Measurements from ENCODE around the gene IL33. TPM values are rescaled to one million over a fixed set of nuclear protein-coding genes. Genes with fewer than 3 reads are reported as not detected.
A peak's percentile ranks its signal among the peaks of the same experiment; 100 is the strongest.

The IL33 gene
- polyA plus RNA-seq, 1 experiment = not detected

DNA sequence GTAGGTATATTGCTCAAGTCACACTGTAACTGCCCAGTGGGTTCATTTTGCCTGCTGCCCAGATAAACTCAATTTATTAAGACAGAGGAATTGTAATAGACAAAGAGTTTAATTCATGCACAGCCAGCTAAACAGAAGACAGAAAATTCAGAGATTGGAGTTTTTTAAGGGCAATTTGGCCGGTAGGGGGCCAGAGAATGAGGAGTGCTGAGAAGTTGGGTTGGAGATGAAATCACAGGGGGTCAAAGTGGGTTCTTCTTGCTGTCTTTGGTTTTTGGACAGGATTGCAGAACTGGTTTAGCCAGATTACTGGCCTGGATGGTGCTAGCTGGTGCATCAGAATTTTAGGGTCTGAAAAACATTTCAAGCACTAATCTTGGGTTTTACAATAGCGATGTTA is 20.7 kb upstream of the IL33 start:
- H3K36me3 ChIP-seq (ENCODE audit: control insufficient read depth, insufficient read depth, low read length) = no peaks in the 10 kb centered on the region
- H3K27me3 ChIP-seq (ENCODE audit: control insufficient read depth, insufficient read depth, low read length) = no peaks in the 10 kb centered on the region
- H3K4me3 ChIP-seq (ENCODE audit: low read depth, low read length) = no peak overlapping the region
- TF ChIP-seq, protein P1, sequence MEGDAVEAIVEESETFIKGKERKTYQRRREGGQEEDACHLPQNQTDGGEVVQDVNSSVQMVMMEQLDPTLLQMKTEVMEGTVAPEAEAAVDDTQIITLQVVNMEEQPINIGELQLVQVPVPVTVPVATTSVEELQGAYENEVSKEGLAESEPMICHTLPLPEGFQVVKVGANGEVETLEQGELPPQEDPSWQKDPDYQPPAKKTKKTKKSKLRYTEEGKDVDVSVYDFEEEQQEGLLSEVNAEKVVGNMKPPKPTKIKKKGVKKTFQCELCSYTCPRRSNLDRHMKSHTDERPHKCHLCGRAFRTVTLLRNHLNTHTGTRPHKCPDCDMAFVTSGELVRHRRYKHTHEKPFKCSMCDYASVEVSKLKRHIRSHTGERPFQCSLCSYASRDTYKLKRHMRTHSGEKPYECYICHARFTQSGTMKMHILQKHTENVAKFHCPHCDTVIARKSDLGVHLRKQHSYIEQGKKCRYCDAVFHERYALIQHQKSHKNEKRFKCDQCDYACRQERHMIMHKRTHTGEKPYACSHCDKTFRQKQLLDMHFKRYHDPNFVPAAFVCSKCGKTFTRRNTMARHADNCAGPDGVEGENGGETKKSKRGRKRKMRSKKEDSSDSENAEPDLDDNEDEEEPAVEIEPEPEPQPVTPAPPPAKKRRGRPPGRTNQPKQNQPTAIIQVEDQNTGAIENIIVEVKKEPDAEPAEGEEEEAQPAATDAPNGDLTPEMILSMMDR (IDR thresholded peaks at IDR 0.05; ENCODE audit: insufficient read depth, low read depth, low read length) = peak; percentile 25; the same call in 1 of the 2 replicates
- POLR2A ChIA-PET = no interaction called here
- no peak for DNase-seq (ENCODE audit: low read depth)
- CTCF ChIA-PET = interaction anchor here (0.8 to 2.5 kb wide), 5 partner anchors 11 to 123 kb away, joined by 3 to 9 read pairs (median 4); no protein-coding TSS in a partner anchor

DNA sequence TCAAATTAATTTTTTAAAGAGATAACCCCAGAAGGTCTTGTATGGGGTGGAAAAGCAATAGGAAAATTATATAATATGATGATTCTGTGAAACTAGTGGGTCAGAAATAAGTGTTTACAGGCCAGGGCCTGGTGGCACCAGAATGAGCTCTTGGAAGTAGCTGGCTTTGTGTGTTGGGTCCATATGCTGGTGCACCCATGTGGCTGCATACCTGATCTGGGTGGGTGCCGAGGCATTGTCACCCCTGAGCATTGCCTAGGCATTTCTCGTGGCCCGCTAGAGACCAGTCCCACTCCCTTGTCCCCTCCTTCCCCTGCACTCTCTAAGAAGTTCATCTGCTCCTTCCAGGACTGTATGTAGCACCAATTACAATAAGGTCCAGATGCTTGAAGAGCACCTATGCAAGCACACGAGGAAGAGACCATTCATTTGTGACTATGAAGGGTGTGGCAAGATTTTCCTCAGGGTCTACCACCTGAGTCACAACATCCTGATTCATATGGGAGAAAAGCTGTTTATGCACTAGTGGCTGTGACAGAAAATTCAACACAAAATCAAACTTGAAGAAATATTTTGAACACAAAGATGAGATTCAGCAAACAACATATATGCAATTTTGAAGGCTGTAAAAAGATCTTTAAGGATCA is 19.8 kb upstream of the IL33 start:
- POLR2A ChIA-PET = no interaction called here
- CTCF ChIA-PET = interaction anchor here (1.4 to 2.5 kb wide), 3 partner anchors 22 to 110 kb away, joined by 3 to 9 read pairs (median 4); no protein-coding TSS in a partner anchor

DNA sequence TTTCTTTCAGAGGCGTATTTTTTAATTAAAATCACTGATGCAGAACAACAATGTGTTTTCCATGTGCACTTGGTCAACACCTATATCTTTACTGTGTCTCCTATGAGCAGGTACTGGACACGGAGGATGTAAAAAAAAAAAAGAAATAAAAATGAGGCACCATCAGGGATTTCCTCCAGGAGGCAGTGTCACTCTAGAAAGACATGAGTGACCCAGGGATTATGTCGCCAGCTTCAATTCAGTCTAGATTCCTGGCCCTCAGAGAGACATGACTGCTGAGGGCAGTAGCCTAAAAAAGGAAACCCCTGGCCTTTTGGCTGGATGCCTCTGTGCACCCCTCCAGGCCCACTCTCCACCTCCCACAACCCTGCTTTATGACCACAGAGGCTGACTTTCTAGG is 18.3 kb upstream of the IL33 start:
- TF ChIP-seq, protein P1 (IDR thresholded peaks at IDR 0.05; ENCODE audit: insufficient read depth, low read depth, low read length) = 0 out of 2 replicates have a peak, but pooled peaks have one; percentile 4
- POLR2A ChIA-PET = no interaction called here
- H3K4me3 ChIP-seq (ENCODE audit: low read depth, low read length) = no peak overlapping the region
- no peak for DNase-seq (ENCODE audit: low read depth)
- no peaks in the 10 kb centered on the region for H3K36me3 ChIP-seq (ENCODE audit: control insufficient read depth, insufficient read depth, low read length)
- CTCF ChIA-PET = interaction anchor here (1.9 kb wide), 1 partner anchor 109 kb away, joined by 6 read pairs; no protein-coding TSS in a partner anchor
- H3K27me3 ChIP-seq (ENCODE audit: control insufficient read depth, insufficient read depth, low read length) = no peaks in the 10 kb centered on the region

More for the DNA sequence above, 19.8 kb upstream of the IL33 start:
- no peaks in the 10 kb centered on the region for H3K36me3 ChIP-seq (ENCODE audit: control insufficient read depth, insufficient read depth, low read length)
- H3K27me3 ChIP-seq (ENCODE audit: control insufficient read depth, insufficient read depth, low read length) = no peaks in the 10 kb centered on the region
- DNase-seq (ENCODE audit: low read depth) = no peak
- no peak overlapping the region for H3K4me3 ChIP-seq (ENCODE audit: low read depth, low read length)
- TF ChIP-seq, protein P1 (IDR thresholded peaks at IDR 0.05; ENCODE audit: insufficient read depth, low read depth, low read length) = no peak

DNA sequence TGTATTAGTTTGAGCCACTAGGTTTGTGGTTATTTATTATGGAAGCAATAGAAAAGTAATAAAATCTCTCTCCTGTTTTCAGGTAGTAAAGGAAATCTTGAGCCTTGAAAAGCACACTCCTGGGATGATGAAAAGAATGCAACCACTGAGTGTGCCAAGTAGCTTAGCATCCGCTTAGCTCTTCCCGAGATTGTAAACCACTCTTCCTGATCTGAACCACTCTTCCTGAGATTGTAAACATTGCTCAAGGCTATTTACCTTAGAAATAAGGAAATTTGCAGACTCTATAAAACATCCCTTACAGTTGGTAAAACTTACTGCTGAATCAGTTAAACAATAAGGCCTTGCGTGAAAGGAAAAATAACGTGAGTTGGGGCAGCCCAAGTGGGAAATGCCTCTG is 17.4 kb upstream of the IL33 start:
- Histone ChIP-seq H3K36me3 (ENCODE audit: control insufficient read depth, insufficient read depth, low read length) (no peaks in the 10 kb centered on the region), H3K4me3 (ENCODE audit: low read depth, low read length) (no peak overlapping the region), H3K27me3 (ENCODE audit: control insufficient read depth, insufficient read depth, low read length) (no peaks in the 10 kb centered on the region)
- DNase-seq (ENCODE audit: low read depth) = no peak
- POLR2A ChIA-PET = no interaction called here
- TF ChIP-seq, protein P1 (IDR thresholded peaks at IDR 0.05; ENCODE audit: insufficient read depth, low read depth, low read length) = no peak
- CTCF ChIA-PET = interaction anchor here (1.9 kb wide), 1 partner anchor 108 kb away, joined by 6 read pairs; no protein-coding TSS in a partner anchor

DNA sequence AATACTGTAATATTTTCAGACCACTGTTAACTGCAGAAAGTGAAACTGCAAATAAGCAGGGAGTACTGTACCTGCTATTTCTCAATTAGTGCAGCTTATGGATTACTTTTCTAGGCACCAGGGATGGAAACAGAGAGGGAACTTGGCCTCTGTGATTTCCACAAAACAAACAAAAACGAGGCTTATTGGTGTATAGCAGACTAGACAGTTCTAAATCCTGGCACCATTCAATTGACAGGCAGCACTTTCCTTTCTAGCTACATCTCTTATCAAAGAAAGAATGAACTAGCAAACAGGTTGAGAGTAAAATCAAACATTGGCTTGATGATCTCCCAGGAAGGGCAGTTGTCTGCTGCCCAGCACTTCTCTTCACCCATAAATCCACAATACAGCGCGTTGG is 16.0 kb upstream of the IL33 start:
- H3K4me3 ChIP-seq (ENCODE audit: low read depth, low read length) = no peak overlapping the region
- POLR2A ChIA-PET = no interaction called here
- no peaks in the 10 kb centered on the region for H3K27me3 ChIP-seq (ENCODE audit: control insufficient read depth, insufficient read depth, low read length)
- TF ChIP-seq, protein P1 (IDR thresholded peaks at IDR 0.05; ENCODE audit: insufficient read depth, low read depth, low read length) = no peak
- CTCF ChIA-PET = interaction anchor here (1.1 kb wide), 1 partner anchor 12 kb away, joined by 7 read pairs; no protein-coding TSS in a partner anchor
- no peak for DNase-seq (ENCODE audit: low read depth)
- no peaks in the 10 kb centered on the region for H3K36me3 ChIP-seq (ENCODE audit: control insufficient read depth, insufficient read depth, low read length)
